PC-3 (cell line): ENCODE data around the gene MFAP3.

ENCODE experiments used
- CTCF ChIP-seq: fragments of 300-600 bp; sonication (generic); conservative IDR thresholded peaks from 2 replicates; pipeline ENCODE4 v1.5.1; 2017; ENCODE audit warnings: antibody characterized with exemption, low read depth, mild to moderate bottlenecking, low read length
- EZH2phosphoT487 ChIP-seq: fragments of 300-600 bp; sonication (generic); IDR thresholded peaks from 2 replicates; pipeline ENCODE4 v1.6.1; 2018; ENCODE audit warnings: mild to moderate bottlenecking, antibody characterized with exemption, low read length, borderline replicate concordance

- TF ChIP-seq CTCF (no peak), EZH2phosphoT487 (no peak)
Measured at GRCh38 chr5:154053468-154053867, 14.7 kb downstream of the MFAP3 start.
